Measurements from ENCODE around the gene GMNN. TPM values are rescaled to one million over a fixed set of nuclear protein-coding genes. Genes with fewer than 3 reads are reported as not detected.

The GMNN gene
- total RNA-seq, 1 experiment from 2014 or later: 53.1 TPM

- no TSS peak for BruUV-seq (replicated peaks)
- CTCF ChIA-PET: interaction anchor here (0.6 kb wide), 1 partner anchor 238 kb away, joined by 5 read pairs; no protein-coding TSS in a partner anchor
- Histone ChIP-seq H3K36me3 (ENCODE audit: control insufficient read depth, insufficient read depth, low read length) (no peaks in the 10 kb centered on the region), H3K9me3 (ENCODE audit: control insufficient read depth, insufficient read depth, low read depth, low read length) (no peaks in the 10 kb centered on the region), H3K27me3 (ENCODE audit: control insufficient read depth, insufficient read depth, low read length) (no peaks in the 10 kb centered on the region), H3K27ac (ENCODE audit: low read length) (no peak overlapping the region), H3K4me3 (ENCODE audit: low read depth in 2 of 2, low read length in 2 of 2) (no peak overlapping the region), H3K4me1 (ENCODE audit: control insufficient read depth, insufficient read depth, low read length) (no peaks in the 10 kb centered on the region)
- intact Hi-C loops (cut with micrococcal nuclease; ENCODE audit: unreplicated experiment) (loop anchor here (5.0 to 10.0 kb wide), 2 partner anchors 37 to 235 kb away; no protein-coding TSS in a partner anchor), in situ Hi-C loops (cut with HindIII; ENCODE audit: low pct_unique_long_range_greater_than_20kb, low sequenced_read_pairs) (no loop called here)
- no peak for DNase-seq (ENCODE audit: low read depth, low spot score)
- TF ChIP-seq CTCF (IDR thresholded peaks at IDR 0.05) (no peak), POLR2AphosphoS5 (IDR thresholded peaks at IDR 0.05; ENCODE audit: low read depth, low read length) (no peak), SIN3A (IDR thresholded peaks at IDR 0.05; ENCODE audit: borderline replicate concordance, insufficient read depth, low read depth, low read length) (no peak), TCF7L2 (IDR thresholded peaks at IDR 0.05; ENCODE audit: low read depth, low read length) (no peak)
- TF ChIP-seq, protein P1, sequence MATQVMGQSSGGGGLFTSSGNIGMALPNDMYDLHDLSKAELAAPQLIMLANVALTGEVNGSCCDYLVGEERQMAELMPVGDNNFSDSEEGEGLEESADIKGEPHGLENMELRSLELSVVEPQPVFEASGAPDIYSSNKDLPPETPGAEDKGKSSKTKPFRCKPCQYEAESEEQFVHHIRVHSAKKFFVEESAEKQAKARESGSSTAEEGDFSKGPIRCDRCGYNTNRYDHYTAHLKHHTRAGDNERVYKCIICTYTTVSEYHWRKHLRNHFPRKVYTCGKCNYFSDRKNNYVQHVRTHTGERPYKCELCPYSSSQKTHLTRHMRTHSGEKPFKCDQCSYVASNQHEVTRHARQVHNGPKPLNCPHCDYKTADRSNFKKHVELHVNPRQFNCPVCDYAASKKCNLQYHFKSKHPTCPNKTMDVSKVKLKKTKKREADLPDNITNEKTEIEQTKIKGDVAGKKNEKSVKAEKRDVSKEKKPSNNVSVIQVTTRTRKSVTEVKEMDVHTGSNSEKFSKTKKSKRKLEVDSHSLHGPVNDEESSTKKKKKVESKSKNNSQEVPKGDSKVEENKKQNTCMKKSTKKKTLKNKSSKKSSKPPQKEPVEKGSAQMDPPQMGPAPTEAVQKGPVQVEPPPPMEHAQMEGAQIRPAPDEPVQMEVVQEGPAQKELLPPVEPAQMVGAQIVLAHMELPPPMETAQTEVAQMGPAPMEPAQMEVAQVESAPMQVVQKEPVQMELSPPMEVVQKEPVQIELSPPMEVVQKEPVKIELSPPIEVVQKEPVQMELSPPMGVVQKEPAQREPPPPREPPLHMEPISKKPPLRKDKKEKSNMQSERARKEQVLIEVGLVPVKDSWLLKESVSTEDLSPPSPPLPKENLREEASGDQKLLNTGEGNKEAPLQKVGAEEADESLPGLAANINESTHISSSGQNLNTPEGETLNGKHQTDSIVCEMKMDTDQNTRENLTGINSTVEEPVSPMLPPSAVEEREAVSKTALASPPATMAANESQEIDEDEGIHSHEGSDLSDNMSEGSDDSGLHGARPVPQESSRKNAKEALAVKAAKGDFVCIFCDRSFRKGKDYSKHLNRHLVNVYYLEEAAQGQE (IDR thresholded peaks at IDR 0.05; ENCODE audit: insufficient read depth in 1 of 2, low read depth in 2 of 2, low read length in 1 of 2): no peak
- ATAC-seq: no peak
- POLR2A ChIA-PET: no interaction called here
Measured at GRCh38 chr6:24759718-24760117, 15.0 kb upstream of the GMNN start.

GRCh38 chr6:24760210-24760609 lies 14.5 kb upstream of the GMNN start:
- intact Hi-C loops (cut with micrococcal nuclease; ENCODE audit: unreplicated experiment) (loop anchor here (5.0 to 10.0 kb wide), 2 partner anchors 38 to 235 kb away; no protein-coding TSS in a partner anchor), in situ Hi-C loops (cut with HindIII; ENCODE audit: low pct_unique_long_range_greater_than_20kb, low sequenced_read_pairs) (no loop called here)
- BruUV-seq (replicated peaks): no TSS peak
- DNase-seq (ENCODE audit: low read depth, low spot score) (no peak), ATAC-seq (no peak)
- no peaks in the 10 kb centered on the region for H3K27me3 ChIP-seq (ENCODE audit: control insufficient read depth, insufficient read depth, low read length)
- no peak for TF ChIP-seq TCF7L2 (IDR thresholded peaks at IDR 0.05; ENCODE audit: low read depth, low read length)
- TF ChIP-seq, protein P1 (IDR thresholded peaks at IDR 0.05; ENCODE audit: insufficient read depth in 1 of 2, low read depth in 2 of 2, low read length in 1 of 2): no peak
- TF ChIP-seq CTCF (IDR thresholded peaks at IDR 0.05): no peak
- no peak for TF ChIP-seq SIN3A (IDR thresholded peaks at IDR 0.05; ENCODE audit: borderline replicate concordance, insufficient read depth, low read depth, low read length)
- no peak for TF ChIP-seq POLR2AphosphoS5 (IDR thresholded peaks at IDR 0.05; ENCODE audit: low read depth, low read length)
- H3K36me3 ChIP-seq (ENCODE audit: control insufficient read depth, insufficient read depth, low read length): no peaks in the 10 kb centered on the region
- no peaks in the 10 kb centered on the region for H3K9me3 ChIP-seq (ENCODE audit: control insufficient read depth, insufficient read depth, low read depth, low read length)
- POLR2A ChIA-PET: interaction anchor here (0.5 kb wide), 1 partner anchor 10 kb away, joined by 11 read pairs; no protein-coding TSS in a partner anchor
- H3K27ac ChIP-seq (ENCODE audit: low read length): no peak overlapping the region
- CTCF ChIA-PET: no interaction called here
- H3K4me3 ChIP-seq (ENCODE audit: low read depth in 2 of 2, low read length in 2 of 2): no peak overlapping the region
- H3K4me1 ChIP-seq (ENCODE audit: control insufficient read depth, insufficient read depth, low read length): no peaks in the 10 kb centered on the region

Data from Panc1 (cell line).